Measurements from ENCODE around the gene ITPR1. TPM values are rescaled to one million over a fixed set of nuclear protein-coding genes. Genes with fewer than 3 reads are reported as not detected.

ITPR1 gene
- total RNA-seq, 2 donors from 2014 or later: 29.3 to 29.8 TPM

GRCh38 chr3:4511491-4512262, 18.5 kb downstream of the ITPR1 start:
- ATAC-seq: no peak
- TF ChIP-seq POLR2A (IDR thresholded peaks at IDR 0.05) (no peak), CTCF (IDR thresholded peaks at IDR 0.05) (no peak)
- no peaks in the 10 kb centered on the region for H3K36me3 ChIP-seq (replicated peaks in 1 of 2; ENCODE audit: insufficient read depth in 1 of 2, low read depth in 2 of 2)
- WGBS, 2 donors: 77 to 78% methylated on average over 7 of the region's 7 CpGs
- H3K4me1 ChIP-seq: no peaks in the 10 kb centered on the region
- no peaks in the 10 kb centered on the region for H3K27me3 ChIP-seq
- no peaks in the 10 kb centered on the region for H3K9me3 ChIP-seq
- H3K27ac ChIP-seq: no peak overlapping the region
- DNase-seq: no peak
- H3K4me3 ChIP-seq: no peak overlapping the region
- intact Hi-C loops (cut with DNase I): no loop called here

- no peak overlapping the region for H3K27ac ChIP-seq
- ATAC-seq (no peak), DNase-seq (no peak)
- no peak overlapping the region for H3K4me3 ChIP-seq
- H3K9me3 ChIP-seq: no peaks in the 10 kb centered on the region
- 69 to 79% methylated on average over 14 to 15 of the region's 15 CpGs for WGBS, 2 donors
- no peak for TF ChIP-seq POLR2A (IDR thresholded peaks at IDR 0.05)
- TF ChIP-seq CTCF (IDR thresholded peaks at IDR 0.05): no peak
- H3K36me3 ChIP-seq (replicated peaks in 1 of 2; ENCODE audit: insufficient read depth in 1 of 2, low read depth in 2 of 2): no peaks in the 10 kb centered on the region
- intact Hi-C loops (cut with DNase I): no loop called here
- no peaks in the 10 kb centered on the region for H3K27me3 ChIP-seq
- H3K4me1 ChIP-seq: no peaks in the 10 kb centered on the region
Observed at GRCh38 chr3:4512895-4513616, 19.9 kb downstream of the ITPR1 start.

GRCh38 chr3:4514321-4514720, 21.2 kb downstream of the ITPR1 start:
- TF ChIP-seq CTCF (IDR thresholded peaks at IDR 0.05): no peak
- TF ChIP-seq POLR2A (IDR thresholded peaks at IDR 0.05): no peak
- intact Hi-C loops (cut with DNase I): no loop called here
- Histone ChIP-seq H3K4me1 (peaks cover 3% of the 10 kb centered on the region), H3K9me3 (no peaks in the 10 kb centered on the region), H3K27me3 (no peaks in the 10 kb centered on the region), H3K27ac (no peak overlapping the region), H3K4me3 (no peak overlapping the region), H3K36me3 (replicated peaks in 1 of 2; ENCODE audit: insufficient read depth in 1 of 2, low read depth in 2 of 2) (no peaks in the 10 kb centered on the region)
- WGBS, 2 donors: 78 to 82% methylated on average over 5 of the region's 5 CpGs
- DNase-seq (no peak), ATAC-seq (no peak)

GRCh38 chr3:4514916-4515315, 21.8 kb downstream of the ITPR1 start:
- H3K27ac ChIP-seq: peak overlapping the region in 2 of 4 donors; percentile 28 to 53
- no peak for ATAC-seq
- no peak overlapping the region for H3K4me3 ChIP-seq
- H3K9me3 ChIP-seq: no peaks in the 10 kb centered on the region
- TF ChIP-seq CTCF (IDR thresholded peaks at IDR 0.05): no peak
- no peak for TF ChIP-seq POLR2A (IDR thresholded peaks at IDR 0.05)
- no peaks in the 10 kb centered on the region for H3K36me3 ChIP-seq (replicated peaks in 1 of 2; ENCODE audit: insufficient read depth in 1 of 2, low read depth in 2 of 2)
- peaks cover 9% of the 10 kb centered on the region for H3K4me1 ChIP-seq
- intact Hi-C loops (cut with DNase I): no loop called here
- WGBS, 2 donors: 43 to 72% methylated on average over 1 of the region's 1 CpG
- H3K27me3 ChIP-seq: no peaks in the 10 kb centered on the region
- DNase-seq: no peak
